ENCODE measurements around the gene PRRT2.
A peak's percentile ranks its signal among the peaks of the same experiment; 100 is the strongest.
"Not testable (repeated sequence)": the region's sequence is repeated elsewhere in the genome, so short reads cannot be mapped to it uniquely, and the experiment has no call there.

PRRT2 gene

DNA sequence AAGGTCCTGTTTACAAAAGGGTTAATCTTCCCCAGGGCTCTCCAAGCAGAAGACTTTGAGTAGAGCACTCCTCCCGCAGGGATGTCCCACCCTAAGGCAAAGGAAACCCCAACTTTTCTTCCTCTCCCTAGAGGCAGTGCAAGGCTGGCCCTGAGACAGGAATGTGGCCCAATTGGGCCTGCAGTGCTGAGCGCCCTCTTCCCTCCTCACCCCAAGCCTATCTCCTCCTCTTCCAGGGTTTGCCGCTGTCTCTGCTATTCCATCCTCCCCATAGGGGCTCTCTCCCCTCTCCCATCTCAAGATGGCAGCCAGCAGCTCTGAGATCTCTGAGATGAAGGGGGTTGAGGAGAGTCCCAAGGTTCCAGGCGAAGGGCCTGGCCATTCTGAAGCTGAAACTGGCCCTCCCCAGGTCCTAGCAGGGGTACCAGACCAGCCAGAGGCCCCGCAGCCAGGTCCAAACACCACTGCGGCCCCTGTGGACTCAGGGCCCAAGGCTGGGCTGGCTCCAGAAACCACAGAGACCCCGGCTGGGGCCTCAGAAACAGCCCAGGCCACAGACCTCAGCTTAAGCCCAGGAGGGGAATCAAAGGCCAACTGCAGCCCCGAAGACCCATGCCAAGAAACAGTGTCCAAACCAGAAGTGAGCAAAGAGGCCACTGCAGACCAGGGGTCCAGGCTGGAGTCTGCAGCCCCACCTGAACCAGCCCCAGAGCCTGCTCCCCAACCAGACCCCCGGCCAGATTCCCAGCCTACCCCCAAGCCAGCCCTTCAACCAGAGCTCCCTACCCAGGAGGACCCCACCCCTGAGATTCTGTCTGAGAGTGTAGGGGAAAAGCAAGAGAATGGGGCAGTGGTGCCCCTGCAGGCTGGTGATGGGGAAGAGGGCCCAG lies 1.0 kb downstream of the PRRT2 start:
- DNase-seq = no peak

DNA sequence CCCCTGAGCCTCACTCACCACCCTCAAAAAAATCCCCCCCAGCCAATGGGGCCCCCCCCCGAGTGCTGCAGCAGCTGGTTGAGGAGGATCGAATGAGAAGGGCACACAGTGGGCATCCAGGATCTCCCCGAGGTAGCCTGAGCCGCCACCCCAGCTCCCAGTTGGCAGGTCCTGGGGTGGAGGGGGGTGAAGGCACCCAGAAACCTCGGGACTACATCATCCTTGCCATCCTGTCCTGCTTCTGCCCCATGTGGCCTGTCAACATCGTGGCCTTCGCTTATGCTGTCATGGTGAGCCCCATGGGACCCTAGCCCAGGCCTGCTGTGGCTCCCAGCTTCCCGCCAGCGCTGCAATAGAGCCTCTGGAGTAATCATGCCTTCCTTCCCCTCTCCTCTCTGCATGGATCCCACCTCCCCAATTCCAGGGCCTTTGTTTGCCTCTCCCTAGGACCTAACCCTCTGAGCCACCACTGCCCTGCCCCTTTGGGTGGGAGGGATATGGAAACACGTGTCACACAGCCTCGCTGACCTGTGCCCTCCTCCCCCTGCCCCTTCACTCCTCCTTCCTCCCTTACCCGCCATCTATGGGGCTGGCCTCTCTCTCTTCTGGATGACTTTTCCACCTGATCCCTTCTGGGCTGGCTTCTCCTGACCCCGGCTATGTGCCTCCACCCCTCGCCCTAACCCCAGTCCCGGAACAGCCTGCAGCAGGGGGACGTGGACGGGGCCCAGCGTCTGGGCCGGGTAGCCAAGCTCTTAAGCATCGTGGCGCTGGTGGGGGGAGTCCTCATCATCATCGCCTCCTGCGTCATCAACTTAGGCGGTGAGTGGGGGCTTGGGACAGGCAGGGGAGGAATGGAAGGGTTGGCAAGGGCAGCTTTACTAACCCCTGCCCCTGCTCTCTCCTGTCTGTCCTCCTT lies 1.9 kb downstream of the PRRT2 start:
- no peak for DNase-seq

DNA sequence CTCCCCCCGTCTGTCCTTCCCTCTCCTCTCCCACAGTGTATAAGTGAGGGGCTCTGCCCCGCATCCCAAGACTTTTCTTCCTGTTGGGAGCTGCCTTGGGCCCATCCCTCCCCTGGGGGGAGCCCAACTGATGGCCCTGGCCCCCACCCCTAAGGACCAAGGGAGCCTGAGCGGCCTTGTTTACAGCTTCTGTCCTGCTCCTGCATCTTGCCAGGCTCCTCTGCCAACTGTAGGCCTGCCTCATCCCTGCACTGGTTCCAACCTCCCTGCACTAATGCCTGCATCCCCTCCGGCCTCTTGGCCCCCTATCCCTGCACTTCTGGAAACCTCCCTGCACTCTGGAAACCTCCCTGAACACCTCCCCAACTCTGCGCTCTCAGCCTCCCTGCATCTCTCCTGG lies 2.6 kb downstream of the PRRT2 start:
- DNase-seq = no peak

DNA sequence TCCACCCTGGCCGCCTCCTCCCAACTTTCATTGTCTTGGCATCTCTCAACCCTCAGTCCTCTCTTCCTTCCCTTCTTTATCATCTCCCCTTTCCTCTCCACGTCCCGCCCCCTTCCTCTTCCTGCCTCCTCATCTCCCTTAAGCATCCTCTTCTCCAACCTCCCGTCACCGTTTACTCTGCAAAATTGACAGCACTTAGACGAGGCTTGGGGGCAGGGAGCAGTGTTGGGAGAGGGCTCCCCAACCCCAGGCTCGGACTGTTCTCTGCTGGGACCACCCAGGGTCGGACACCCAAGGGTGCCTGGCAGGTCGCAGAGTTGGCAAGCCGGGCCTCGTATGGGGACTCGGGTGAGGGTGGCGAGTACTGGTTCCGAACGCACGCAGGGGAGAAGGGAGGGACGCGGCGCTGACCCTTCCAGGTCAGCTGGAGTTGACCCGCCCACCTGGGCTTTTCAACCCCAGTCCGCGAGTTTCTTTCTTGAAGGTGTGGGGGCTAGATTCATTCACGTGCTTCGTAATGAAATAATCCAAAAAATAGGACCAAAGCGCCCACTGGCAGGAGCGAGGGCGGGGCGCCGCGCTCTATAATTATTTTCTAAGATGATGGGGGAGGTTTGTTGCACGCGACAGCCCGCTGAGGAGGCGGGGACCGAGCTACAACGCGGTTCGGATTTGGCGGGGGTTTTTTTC lies 3.2 kb downstream of the PRRT2 start:
- DNase-seq = no peak

DNA sequence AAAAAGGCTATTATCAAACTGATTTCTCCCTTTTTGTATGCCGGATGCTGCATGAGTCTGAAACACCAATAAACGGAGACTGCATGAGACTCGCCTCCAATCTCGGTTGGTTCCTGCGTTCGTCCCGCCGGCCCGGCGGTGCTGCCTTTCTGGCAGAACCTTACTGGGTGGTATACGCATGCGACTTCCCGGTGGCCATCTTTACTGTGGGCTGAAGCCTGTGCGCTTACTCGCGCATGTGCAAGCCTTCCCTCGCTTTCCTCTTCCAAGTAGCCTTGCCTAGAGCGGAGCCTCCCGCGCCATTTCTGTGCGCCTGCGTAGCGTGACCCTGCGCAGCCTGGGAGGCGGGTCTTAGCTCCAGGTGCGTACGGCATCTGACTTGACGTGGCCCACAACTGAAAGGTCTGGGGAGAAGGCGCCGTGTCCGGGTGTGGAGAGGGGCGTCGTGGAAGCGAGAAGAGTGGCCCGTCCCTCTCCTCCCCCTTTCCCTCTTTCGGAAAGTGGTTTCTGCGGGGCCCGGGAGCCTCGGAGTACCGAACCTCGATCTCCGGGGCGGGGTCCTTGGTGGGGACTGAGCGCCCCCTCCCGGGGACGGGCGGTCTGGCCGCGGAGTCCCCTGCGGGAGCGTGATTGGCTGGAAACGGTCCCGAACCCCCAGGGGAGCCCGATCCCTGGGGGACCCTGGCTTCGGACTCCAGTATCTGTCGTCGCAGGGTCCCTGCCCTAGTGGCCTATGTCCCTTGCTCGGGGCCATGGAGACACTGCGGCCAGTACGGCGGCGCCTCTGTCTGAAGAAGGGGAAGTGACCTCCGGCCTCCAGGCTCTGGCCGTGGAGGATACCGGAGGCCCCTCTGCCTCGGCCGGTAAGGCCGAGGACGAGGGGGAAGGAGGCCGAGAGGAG lies 4.0 kb downstream of the PRRT2 start, which contains the start of gene PAGR1:
TSS of gene PAGR1 (plus strand) at position 360 of the 901 bp plus-strand sequence. CDS start at position 734, 374 bp downstream.
- DNase-seq = peak; percentile 100

DNA sequence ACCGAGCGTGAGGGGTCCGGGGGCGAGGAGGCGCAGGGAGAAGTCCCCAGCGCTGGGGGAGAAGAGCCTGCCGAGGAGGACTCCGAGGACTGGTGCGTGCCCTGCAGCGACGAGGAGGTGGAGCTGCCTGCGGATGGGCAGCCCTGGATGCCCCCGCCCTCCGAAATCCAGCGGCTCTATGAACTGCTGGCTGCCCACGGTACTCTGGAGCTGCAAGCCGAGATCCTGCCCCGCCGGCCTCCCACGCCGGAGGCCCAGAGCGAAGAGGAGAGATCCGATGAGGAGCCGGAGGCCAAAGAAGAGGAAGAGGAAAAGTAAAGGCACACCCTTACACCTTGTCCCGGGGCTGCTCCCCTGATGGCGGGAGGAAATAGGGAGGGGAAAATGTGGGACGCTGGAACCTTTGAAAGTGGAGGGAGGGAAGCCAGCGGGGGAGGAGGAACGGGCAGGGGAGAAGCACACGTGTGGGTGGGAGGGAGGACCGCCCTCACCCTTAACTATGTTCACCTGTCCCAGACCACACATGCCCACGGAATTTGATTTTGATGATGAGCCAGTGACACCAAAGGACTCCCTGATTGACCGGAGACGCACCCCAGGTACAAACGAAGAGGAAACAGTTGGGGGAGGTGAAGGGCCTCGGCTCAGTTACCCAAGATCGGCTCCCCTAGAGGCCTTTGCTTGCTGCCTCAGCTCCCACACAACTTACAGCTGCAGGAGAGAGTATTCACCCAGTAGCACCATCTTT lies 4.9 kb downstream of the PRRT2 start:
- peak; percentile 74 for DNase-seq

DNA sequence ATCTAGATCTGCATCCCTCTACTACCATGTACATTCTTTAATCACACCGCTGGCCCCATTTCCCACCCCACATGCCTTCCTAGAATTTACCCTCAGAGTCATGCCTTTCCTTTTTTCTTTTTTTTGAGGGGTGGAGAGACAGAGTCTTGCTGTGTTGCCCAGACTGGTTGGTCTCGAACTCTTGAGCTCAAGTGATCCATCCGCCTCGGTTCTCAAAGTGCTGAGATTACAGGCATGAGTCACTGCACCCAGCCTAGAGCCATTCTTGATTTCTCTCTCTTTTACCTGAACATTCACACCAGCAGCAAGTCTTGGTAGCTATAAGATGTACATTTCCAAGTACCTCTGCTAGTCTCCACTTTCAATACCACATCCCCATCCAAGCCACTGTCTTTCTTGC lies 6.1 kb downstream of the PRRT2 start:
- no peak for DNase-seq

DNA sequence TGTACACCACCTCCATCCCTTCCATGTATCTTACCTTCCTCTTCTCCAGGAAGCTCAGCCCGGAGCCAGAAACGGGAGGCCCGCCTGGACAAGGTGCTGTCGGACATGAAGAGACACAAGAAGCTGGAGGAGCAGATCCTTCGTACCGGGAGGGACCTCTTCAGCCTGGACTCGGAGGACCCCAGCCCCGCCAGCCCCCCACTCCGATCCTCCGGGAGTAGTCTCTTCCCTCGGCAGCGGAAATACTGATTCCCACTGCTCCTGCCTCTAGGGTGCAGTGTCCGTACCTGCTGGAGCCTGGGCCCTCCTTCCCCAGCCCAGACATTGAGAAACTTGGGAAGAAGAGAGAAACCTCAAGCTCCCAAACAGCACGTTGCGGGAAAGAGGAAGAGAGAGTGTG lies 7.5 kb downstream of the PRRT2 start:
- DNase-seq = no peak

DNA sequence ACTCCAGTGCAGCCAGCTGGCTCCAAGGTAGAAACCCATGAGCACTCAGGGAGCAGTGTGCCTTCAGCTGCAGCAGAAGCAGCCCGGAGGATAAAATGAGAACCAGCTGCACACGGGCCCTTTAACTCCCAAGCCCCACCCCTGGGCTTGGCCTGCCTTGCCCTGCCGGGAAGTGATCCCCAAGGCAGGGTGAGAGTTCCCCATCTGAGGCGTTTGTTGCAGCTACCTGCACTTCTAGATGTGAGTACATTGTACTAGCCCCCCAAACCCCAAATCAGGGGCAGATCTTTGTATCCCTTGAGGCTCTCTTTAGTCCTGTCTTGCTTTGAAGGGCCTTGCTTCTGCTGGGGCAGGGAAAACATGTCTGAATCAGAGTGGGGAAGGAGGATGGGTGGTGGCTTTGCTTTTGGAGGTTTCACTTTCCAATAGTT lies 8.3 kb downstream of the PRRT2 start, which contains the start of gene MVP:
TSS of gene MVP (plus strand) at position 192 of the 431 bp plus-strand sequence. CDS start 10,088 bp downstream, outside the sequence.
- DNase-seq = peak; percentile 72

DNA sequence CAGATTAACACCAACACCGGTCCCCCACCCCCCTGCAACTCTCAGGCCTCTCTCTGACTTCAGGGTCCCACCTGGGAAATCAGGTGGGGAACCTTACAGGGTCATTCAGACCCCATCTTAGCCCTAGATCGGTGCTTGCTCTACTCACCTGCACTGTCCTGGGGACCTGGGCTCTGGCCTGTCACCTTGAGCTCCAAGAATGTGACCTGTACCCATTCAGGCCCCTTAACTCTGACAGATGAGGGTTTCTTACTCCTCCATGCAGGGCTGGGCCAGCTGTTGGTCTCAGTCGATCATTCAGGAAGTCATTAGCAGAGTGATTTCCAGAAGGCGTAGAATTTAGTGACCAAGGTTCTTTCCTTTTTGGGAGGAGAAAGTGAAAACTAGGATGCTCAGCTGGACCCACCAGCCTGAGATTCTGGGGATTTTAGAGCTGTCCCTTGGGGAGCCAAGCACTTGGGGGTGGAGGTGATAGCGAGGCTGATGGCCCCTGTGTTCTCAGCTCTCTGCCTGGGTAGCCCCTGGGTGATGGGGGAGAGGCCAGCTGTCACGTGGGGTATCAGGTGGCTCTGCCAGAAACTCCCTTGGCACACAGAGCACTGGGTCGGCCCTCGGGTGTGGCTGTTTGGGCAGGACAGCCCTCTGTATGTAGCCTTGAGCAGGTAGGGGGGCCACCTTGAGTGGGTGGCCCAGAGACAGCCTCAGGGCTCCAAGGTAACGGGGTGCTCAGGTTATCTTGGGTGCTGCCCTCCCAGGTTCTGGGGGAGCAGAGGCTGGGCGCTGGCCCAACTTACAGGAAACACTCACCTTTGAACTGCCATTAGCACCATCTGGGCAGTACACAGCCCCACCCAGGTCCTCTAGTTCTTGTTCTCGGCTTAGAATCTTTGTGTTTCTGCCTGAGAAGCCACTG lies 9.0 kb downstream of the PRRT2 start:
- no peak for DNase-seq

DNA sequence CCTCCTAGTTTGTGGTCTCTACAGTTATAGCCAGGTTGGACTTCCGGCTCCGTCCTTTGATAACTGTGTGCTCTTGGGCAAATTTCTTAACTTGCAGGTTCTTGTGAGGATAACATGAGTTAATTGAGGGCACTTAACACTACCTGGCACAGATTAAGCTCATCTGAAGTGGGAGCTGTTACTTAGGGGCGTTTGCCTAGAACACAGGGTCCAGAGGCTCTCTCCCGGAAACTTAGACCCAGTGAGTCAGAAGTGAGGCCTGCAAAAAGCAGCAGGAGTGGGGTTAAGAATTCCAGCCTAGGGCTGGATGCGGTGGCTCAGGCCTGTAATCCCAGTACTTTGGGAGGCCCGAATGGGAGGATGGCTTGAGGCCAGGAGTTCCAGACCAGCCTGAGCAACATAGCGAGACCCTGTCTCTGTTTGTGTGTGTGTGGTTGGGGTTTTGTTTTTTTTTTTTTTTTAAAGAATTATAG lies 9.7 kb downstream of the PRRT2 start:
- DNase-seq = no peak

DNA sequence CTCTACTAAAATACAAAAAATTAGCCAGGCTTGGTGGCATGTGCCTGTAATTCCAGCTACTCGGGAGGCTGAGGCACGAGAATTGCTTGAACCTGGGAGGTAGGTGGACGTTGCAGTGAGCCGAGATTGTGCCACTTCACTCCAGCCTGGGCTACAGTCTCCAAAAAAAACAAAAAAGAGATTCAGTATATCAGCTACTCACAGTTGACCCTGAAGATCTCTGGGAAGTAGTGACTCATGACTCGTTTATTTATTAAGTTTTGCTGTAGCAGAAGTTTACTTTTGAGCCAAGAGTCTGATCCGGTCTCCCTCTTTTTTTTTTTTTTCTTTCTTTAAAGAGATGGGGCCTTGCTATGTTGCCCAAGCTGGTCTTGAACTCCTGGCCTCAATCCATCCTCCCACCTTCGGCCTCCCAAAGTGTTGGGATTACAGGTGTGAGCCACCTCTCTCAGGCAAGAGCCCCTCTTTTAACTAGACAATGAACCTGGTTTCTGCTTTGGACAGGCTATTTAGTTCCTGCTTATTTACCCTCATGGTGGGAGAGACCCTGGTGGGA lies 12.7 kb downstream of the PRRT2 start:
- DNase-seq = no peak

DNA sequence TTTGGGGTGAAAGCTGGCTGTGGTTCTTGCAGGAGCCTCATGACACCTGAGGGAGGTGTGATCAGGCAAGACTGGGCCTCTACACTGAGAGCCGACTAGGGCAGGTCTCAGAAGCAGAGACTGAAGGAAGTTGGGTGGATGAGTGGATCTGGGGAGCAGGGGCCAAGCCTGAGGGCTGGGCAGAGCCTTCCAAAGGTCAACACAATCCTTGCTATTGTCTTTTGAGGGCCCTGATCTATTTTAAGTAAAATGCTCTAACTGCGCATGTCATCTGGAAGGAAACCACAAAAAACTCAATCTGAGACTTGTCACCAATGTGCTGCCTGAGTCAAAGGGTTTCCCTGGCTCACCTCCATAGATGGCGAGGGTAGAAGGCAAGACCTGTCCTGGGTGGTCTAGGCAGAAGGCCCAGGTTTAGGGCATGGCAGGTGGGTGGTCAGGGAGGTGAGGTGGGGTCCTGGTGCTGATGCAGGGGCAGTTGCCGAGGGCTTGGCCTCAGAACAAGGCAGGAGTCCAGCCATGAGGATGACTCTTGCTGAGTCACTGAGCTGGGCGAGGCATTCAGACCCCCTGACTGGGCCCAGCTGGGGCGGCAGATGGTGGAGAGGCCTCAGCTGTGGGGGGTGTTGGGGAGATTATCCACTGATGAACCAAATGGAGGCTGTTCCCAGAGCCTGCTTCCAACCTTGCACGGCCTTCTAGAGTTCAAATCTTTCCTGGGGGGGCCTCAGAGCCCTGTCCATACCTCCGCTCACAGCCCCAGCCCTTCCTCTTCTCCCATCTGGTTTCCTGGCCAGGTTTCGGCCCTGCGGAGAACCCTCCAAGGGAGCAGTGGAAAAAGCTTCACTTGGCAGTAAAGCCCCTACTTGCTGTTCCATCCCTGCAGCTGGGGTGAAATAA lies 13.4 kb downstream of the PRRT2 start:
- DNase-seq = peak; percentile 86

DNA sequence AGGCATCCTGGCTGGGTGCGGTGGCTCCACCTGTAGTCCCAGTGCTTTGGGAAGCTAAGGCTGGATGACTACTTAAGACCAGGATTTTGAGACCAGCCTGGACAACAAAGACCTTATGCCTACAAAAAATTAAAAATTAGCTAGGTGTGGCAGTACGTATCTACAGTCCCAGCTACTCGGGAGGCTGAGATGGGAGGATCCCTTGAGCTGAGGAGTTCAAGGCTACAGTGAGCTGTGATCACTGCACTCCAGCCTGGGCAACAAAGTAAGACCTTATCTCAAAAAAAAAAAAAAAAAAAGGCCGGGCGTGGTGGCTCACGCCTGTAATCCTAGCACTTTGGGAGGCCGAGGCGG lies 14.3 kb downstream of the PRRT2 start:
- DNase-seq = no peak

DNA sequence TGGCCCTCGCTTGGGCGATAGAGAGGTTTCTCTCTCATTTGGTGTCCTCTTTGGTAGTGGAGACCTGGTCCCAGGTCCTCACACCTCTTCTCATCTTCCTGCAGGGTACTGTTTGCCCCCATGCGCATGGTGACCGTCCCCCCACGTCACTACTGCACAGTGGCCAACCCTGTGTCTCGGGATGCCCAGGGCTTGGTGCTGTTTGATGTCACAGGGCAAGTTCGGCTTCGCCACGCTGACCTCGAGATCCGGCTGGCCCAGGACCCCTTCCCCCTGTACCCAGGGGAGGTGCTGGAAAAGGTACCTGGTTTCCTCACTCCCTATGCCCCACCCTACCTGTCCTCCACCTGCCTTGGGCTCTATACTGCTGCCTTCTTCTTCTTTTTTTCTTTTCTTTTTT lies 18.8 kb downstream of the PRRT2 start:
- no peak for DNase-seq

DNA sequence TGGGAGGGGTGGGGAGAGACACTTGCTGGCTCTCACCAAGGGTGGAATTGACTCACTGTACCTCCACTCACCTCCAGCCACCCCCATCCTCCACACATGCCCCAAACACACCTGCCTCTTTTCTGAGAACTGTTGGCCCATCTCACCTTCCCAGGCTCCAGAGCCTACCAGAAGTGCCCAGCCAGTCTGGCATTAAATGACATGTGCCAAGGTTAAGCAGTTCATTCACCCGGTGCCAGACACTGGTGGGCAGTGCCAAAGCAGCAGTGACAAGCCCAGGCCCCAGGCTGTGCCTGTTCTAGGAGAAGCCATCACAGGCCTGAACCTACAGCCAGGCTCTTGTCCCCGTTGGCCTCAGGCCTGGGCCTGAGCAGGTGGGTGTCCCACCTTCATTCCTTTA lies 19.5 kb downstream of the PRRT2 start:
- DNase-seq = no peak

DNA sequence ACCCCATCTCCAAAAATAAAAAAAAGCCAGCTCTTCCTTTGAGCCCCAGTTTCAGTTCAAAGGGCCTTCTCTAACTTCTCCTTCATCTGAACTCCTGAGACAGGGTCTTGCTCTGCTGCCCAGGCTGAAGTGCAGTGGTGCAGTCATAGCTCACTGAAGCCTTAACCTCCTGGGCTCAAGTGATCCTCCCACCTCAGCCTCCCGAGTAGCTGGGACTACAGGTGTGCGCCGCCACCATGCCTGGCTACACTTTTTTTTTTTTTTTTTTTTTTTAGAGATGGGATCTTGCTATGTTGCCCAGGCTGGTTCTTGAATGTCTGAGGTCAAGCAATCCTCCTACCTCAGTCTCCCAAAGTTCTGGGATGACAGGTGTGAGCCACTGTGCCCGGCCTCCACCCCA lies 21.2 kb downstream of the PRRT2 start:
- DNase-seq = not testable (repeated sequence)

DNA sequence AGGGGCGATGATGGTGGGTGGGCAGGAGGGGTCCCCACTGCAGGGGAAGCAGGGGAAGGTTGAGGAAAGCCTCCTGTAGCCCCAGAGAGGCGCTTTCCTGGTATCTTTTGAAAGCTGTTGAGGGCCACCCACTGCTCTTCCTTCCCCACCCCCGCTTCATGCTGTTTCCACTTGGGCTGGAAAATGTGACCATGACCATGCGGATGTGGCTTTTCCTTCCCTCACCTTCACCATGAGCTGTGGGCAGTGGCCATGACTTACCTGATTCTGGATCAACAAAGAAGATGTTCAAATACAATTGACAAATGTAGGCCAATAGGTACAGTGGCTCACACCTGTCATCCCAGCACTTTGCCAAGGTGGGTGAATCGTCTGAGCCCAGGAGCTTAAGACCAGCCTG lies 22.1 kb downstream of the PRRT2 start:
- DNase-seq = no peak

Data from activated CD4-positive, alpha-beta T cell treated with anti-CD3 and anti-CD28 coated beads, Interleukin-2, amount 50 U/mL, for 16 hours (primary cell).